Activated CD8-positive, alpha-beta memory T cell treated with anti-CD3 and anti-CD28 coated beads, Interleukin-2, amount 10 ng/mL, durations not matched to agents 7 days and 5 days (primary cell): Measurements from ENCODE around the gene HIGD1C. TPM values are rescaled to one million over a fixed set of nuclear protein-coding genes. Genes with fewer than 3 reads are reported as not detected.
"Not testable (repeated sequence)": the region's sequence is repeated elsewhere in the genome, so short reads cannot be mapped to it uniquely, and the experiment has no call there.

ENCODE experiments used
- ATAC-seq: fragments of 150-1000 bp; cut with Tn5 transposase; one replicate; pipeline ENCODE4 v1.10.0; 2021; ENCODE audit warnings: moderate library complexity
- CTCF ChIA-PET: fragments of 350-600 bp; sonication (Branson Sonifier 250); formaldehyde crosslinking; loops from one replicate; lab custom pipeline; 2021; ENCODE audit warnings: antibody characterized with exemption; lab: Charles Lee
- DNase-seq: peaks from one replicate; pipeline ENCODE4 v3.0.0-alpha.2; 2020
- H3K27ac Mint-ChIP-seq: one replicate; pipeline ENCODE4 v1.8.0; 2021; ENCODE audit warnings: mild to moderate bottlenecking, mixed read lengths
- H3K27me3 Mint-ChIP-seq: one replicate; pipeline ENCODE4 v1.8.0; 2021; ENCODE audit warnings: mixed read lengths
- H3K36me3 Mint-ChIP-seq: one replicate; pipeline ENCODE4 v1.8.0; 2021; ENCODE audit warnings: mild to moderate bottlenecking, mixed read lengths
- H3K4me1 Mint-ChIP-seq: one replicate; pipeline ENCODE4 v1.8.0; 2021; ENCODE audit warnings: mixed read lengths
- H3K4me3 Mint-ChIP-seq: one replicate; pipeline ENCODE4 v1.8.0; 2021; ENCODE audit warnings: mild to moderate bottlenecking, moderate library complexity, mixed read lengths
- H3K9me3 Mint-ChIP-seq: one replicate; pipeline ENCODE4 v1.8.0; 2022; ENCODE audit warnings: low read depth, mixed read lengths
- total RNA-seq, 2 experiments: library from RNA; stranded (reverse); gene quantifications; one replicate each; pipeline ENCODE4 v1.2.3, GENCODE V29; 2021

Gene HIGD1C
- not detected for total RNA-seq

DNA sequence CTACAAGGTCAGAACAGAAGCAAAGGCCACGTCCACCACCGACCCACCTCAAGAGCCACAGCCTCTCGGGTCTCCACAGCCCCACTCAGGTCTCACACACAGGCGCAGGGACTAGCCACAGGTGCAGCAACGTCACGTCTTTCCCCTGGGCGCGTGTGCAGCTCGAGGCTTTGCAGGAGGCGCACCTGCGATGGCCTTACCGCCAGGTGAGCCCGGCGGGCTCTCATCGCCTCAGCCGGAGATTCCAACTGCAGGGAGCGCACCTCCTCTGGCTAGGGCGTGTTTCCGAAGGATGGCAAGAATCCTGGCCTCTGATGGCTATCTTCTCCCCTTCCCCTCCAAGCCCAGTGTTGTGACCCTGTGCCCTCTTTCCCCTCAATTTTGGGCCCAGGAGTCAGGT lies at the start of gene HIGD1C:
Gene HIGD1C (plus strand): TSS at position 35 of the 400 bp plus-strand sequence. CDS start 1,455 bp downstream, outside the sequence.
- CTCF ChIA-PET, result no interaction called here
- no peaks in the 10 kb centered on the region for H3K4me1 Mint-ChIP-seq
- H3K27ac Mint-ChIP-seq, result no peak within 1 kb of the TSS
- H3K36me3 Mint-ChIP-seq, result no peaks in the 10 kb centered on the region
- DNase-seq (no peak), ATAC-seq (no peak)
- H3K4me3 Mint-ChIP-seq, result no peak within 1 kb of the TSS
- H3K27me3 Mint-ChIP-seq, result no peaks in the 10 kb centered on the region
- H3K9me3 Mint-ChIP-seq, result no peaks in the 10 kb centered on the region

DNA sequence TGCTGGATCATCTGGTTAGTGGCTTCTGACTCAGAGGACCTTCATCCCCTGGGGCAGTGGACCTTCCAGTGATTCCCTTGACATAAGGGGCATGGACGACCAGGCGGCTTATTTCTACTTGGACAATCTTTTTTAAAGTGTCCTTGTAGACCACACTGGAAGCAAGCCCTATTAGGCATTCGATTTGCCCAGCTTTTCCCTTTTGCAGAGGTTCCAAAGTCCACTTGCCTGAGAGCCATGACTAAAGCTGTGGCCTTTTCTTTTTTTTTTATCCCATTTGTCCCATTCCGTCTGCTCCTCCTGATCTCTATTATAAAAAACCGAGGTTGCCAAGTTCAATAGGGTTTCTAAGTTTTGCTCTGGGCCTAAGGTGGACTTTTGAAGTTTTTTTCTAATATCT lies 43.9 kb upstream of the HIGD1C start:
- ATAC-seq, H3K27me3 Mint-ChIP-seq, H3K27ac Mint-ChIP-seq, H3K4me1 Mint-ChIP-seq, DNase-seq, H3K4me3 Mint-ChIP-seq, H3K36me3 Mint-ChIP-seq, CTCF ChIA-PET: not testable (repeated sequence)
- peaks cover 10% of the 10 kb centered on the region for H3K9me3 Mint-ChIP-seq

DNA sequence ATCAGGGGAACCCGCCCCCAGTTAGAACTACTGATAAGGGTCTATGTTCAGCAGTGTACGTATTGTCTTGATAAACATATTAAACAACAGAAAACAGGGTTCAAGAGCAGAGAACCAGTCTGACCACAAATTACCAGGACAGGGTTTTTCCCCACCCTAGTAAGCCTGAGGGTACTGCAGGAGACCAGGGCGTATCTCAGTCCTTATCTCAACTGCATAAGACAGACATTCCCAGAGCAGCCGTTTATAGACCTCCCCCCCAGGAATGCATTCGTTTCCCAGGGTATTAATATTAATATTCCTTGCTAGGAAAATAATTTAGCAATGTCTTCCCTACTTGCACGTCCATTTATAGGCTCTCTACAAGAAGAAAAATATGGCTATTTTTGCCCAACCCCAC lies 40.0 kb upstream of the HIGD1C start:
- DNase-seq, result peak; percentile 21
- peaks cover 23% of the 10 kb centered on the region for H3K9me3 Mint-ChIP-seq
- CTCF ChIA-PET, result not testable (repeated sequence)

DNA sequence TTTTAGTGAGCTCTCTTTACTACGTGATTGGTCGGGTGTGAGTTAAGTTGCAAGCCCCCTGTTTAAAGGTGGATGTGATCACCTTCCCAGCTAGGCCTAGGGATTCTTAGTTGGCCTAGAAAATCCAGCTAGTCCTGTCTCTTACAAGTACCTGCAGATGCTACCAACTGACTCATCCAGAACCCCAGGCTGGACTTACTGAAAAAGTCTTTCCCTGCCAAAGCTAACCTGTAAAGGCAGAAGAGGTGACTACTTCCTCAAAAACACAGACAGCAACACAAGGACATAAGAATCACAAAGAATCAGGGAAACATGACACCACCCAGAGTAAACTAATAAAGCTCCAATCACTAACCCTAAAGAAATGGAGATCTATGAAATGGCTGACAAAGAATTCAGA lies 39.1 kb upstream of the HIGD1C start:
- H3K4me1 Mint-ChIP-seq, result peaks cover under 1% of the 10 kb centered on the region
- no peaks in the 10 kb centered on the region for H3K27me3 Mint-ChIP-seq
- peaks cover 17% of the 10 kb centered on the region for H3K36me3 Mint-ChIP-seq

More for the DNA sequence above, 40.0 kb upstream of the HIGD1C start:
- peaks cover 13% of the 10 kb centered on the region for H3K36me3 Mint-ChIP-seq
- H3K4me3 Mint-ChIP-seq, H3K27ac Mint-ChIP-seq, H3K27me3 Mint-ChIP-seq, H3K4me1 Mint-ChIP-seq, ATAC-seq: not testable (repeated sequence)

DNA sequence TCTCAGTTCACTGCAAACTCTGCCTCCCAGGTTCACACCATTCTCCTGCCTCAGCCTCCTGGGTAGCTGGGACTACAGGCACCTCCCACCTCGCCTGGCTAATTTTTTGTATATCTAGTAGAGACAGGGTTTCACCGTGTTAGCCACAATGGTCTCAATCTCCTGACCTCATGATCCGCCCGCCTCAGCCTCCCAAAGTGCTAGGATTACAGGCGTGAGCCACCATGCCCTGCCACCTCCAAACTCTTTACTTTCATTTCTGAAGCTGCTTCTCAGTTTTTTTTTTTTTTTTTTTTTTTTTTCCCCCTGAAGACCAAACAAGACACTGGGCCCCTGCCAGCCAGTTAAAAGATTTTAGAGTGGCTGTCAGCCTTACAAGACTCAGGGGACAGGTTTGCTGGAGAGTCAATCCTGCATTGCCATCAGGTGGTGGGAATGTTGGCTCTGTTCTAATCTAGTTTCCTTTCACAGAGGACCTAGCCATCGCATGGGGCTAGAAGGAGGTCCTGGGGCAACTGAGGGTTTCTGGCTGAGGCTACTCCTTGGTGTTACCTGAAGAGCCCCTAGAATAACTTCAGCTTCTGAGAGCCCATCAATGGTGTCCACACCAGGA lies 37.4 kb upstream of the HIGD1C start:
- no peak overlapping the region for H3K4me3 Mint-ChIP-seq
- peaks cover 21% of the 10 kb centered on the region for H3K36me3 Mint-ChIP-seq
- ATAC-seq, result no peak
- peaks cover 23% of the 10 kb centered on the region for H3K9me3 Mint-ChIP-seq
- H3K4me1 Mint-ChIP-seq, result peaks cover 12% of the 10 kb centered on the region
- H3K27me3 Mint-ChIP-seq, result no peaks in the 10 kb centered on the region
- no peak overlapping the region for H3K27ac Mint-ChIP-seq
- no peak for DNase-seq
- CTCF ChIA-PET, result interaction anchor here (1.2 kb wide), 1 partner anchor 9 kb away, joined by 5 read pairs; no protein-coding TSS in a partner anchor

More for the DNA sequence above, 39.1 kb upstream of the HIGD1C start:
- Mint-ChIP-seq H3K9me3 (peaks cover 23% of the 10 kb centered on the region), H3K27ac (no peak overlapping the region), H3K4me3 (no peak overlapping the region)
- no peak for ATAC-seq
- no peak for DNase-seq
- CTCF ChIA-PET, result interaction anchor here (0.9 kb wide), 2 partner anchors 13 to 18 kb away, joined by 3 to 5 read pairs; no protein-coding TSS in a partner anchor

DNA sequence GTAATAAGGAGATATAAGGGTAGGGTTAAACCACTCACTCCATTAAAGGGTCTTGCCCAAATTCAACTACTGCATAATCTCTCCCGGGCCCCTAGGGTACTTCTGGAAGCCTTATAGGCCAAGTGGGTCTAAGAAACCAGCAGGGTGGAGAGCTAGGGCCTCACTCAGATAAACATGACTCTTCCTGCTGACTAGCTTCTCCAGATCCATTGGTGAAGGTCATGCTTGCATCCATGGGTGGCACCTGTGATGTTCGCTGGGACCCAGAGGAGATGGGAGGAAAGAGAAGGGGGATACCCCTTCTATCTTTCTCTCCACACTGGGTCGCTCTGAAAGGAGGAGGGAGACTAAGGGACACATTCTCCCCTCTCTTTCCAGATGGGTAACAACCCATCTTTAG lies 36.1 kb upstream of the HIGD1C start:
- CTCF ChIA-PET, result no interaction called here
- ATAC-seq, result no peak
- Mint-ChIP-seq H3K4me3 (no peak overlapping the region), H3K27ac (no peak overlapping the region), H3K9me3 (peaks cover 21% of the 10 kb centered on the region), H3K27me3 (no peaks in the 10 kb centered on the region), H3K4me1 (peaks cover 12% of the 10 kb centered on the region), H3K36me3 (peaks cover 21% of the 10 kb centered on the region)
- no peak for DNase-seq

DNA sequence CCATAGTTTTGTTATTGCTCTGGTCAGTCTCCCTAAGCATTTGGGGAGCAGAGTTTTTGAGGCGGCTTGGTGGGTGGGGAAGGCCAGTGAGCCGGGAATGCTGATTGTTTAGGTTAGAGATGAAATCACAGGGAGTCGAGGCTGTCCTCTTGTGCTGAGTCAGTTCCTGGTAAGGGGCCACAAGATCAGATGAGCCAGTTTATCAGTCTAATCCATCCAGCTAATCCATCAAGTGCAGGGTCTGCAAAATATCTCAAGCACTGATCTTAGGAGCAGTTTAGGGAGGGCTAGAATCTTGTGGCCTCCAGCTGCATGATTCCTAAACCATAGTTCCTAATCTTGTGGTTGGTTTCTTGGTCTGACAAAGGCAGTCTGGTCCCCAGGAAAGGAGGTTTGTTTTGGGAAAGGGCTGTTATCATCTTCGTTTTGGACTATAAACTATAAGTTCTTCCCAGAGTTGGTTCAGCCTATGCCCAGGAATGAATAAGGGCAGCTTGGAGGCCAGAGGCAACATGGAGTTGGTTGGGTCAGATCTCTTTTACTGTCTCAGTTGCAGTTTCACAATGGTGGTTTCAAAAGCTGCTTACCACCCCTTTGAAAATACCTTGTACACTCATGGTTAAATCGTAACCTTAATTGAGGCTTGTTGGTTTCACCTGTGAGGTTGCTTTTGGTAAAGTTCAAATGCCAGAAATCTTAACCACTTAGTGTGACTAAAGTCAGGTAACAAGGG lies 33.6 kb upstream of the HIGD1C start:
- Mint-ChIP-seq H3K27ac (no peak overlapping the region), H3K36me3 (peaks cover 17% of the 10 kb centered on the region), H3K4me3 (no peak overlapping the region), H3K27me3 (no peaks in the 10 kb centered on the region), H3K4me1 (peaks cover 23% of the 10 kb centered on the region), H3K9me3 (peaks cover 10% of the 10 kb centered on the region)
- ATAC-seq (no peak), DNase-seq (no peak)
- CTCF ChIA-PET, result no interaction called here

DNA sequence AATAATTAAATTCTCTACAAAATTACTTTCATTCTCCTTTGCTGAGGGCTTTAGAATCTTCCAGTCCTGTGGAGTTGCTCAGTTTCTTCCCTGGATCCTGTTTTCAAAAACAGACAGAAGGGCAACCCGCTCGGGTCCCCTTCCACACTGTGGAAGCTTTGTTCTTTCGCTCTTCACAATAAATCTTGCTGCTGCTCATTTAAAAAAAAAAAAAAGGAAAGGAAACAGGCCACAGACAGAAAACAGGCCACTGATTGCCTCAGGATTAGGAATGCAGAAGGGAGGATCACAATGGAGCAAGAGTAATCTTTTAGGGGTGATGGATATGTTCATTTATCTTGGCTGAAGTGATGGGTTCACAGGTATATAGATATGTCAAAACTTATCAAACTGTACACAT lies 29.5 kb upstream of the HIGD1C start:
- ATAC-seq, result no peak
- CTCF ChIA-PET, result interaction anchor here (1.1 to 1.7 kb wide), 2 partner anchors 8 to 97 kb away, joined by 3 to 5 read pairs; no protein-coding TSS in a partner anchor
- peaks cover 9% of the 10 kb centered on the region for H3K36me3 Mint-ChIP-seq
- H3K27me3 Mint-ChIP-seq, result no peaks in the 10 kb centered on the region
- H3K27ac Mint-ChIP-seq, result no peak overlapping the region
- H3K4me3 Mint-ChIP-seq, result no peak overlapping the region
- H3K4me1 Mint-ChIP-seq, result peaks cover 48% of the 10 kb centered on the region
- no peaks in the 10 kb centered on the region for H3K9me3 Mint-ChIP-seq
- no peak for DNase-seq

DNA sequence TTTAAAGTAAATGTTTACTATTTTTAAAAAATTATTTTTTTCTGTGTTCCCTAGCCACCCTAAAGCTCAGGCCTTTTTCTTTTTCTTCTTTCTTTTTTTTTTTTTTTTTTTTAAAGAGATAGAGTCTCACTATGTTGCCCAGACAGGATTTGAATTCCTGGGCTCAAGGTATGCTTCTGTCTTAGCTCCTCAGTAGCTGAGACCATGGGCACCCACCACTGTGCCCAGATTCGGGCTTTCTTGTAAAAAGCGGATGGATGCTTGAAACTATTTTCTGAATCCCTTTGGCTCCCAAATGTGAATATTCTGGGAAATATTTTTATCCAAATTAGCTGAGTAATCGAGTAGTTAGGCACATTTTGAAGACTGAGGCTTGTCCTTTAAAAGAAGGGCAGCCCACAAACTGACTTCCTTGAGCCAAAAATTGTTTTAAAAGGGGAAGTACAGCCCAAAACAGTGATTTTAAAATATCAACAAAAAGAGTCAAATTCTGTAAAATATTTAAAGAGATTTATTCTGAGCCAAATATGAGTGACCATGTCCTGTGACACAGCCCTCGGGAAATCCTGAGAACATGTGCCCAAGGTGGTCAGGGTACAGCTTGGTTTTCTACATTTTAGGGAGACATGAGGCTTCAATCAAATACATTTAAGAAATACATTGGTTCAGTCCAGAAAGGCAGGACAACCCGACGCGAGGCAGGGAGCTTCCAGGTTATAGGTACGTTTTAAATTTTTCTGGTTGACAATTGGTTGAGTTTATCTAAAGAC lies 28.8 kb upstream of the HIGD1C start:
- H3K4me1 Mint-ChIP-seq, result peaks cover 50% of the 10 kb centered on the region
- no peaks in the 10 kb centered on the region for H3K9me3 Mint-ChIP-seq
- ATAC-seq (no peak), DNase-seq (peak; percentile 27)
- CTCF ChIA-PET, result interaction anchor here (0.9 to 1.7 kb wide), 4 partner anchors 9 to 105 kb away, joined by 3 to 5 read pairs (median 3); partner anchors contain the start of gene SLC11A2
- H3K27me3 Mint-ChIP-seq, result no peaks in the 10 kb centered on the region
- H3K36me3 Mint-ChIP-seq, result peaks cover 2% of the 10 kb centered on the region
- peak overlapping the region; percentile 72 for H3K4me3 Mint-ChIP-seq
- peak overlapping the region; percentile 82 for H3K27ac Mint-ChIP-seq

DNA sequence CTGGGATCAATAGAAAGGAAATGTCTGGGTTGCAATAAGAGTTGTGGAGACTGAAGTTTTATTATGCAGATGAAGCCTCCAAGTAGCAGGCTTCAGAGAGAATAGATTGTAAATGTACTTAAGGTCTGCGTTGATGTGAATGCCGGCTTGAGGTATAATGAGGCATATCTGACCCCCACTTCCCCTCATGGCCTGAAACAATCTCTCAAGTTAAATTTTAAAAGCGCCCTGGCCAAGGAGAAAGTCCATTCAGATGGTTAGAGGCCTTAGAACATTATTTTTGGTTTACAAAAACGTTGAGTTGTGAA lies 28.3 kb upstream of the HIGD1C start:
- peaks cover 46% of the 10 kb centered on the region for H3K4me1 Mint-ChIP-seq
- CTCF ChIA-PET, result interaction anchor here (0.9 to 1.7 kb wide), 4 partner anchors 10 to 104 kb away, joined by 3 to 5 read pairs (median 3); partner anchors contain the start of gene SLC11A2
- H3K27me3 Mint-ChIP-seq, result no peaks in the 10 kb centered on the region
- peaks cover 1% of the 10 kb centered on the region for H3K36me3 Mint-ChIP-seq
- DNase-seq, result no peak
- ATAC-seq, result peak; percentile 26
- peak overlapping the region; percentile 72 for H3K4me3 Mint-ChIP-seq
- H3K27ac Mint-ChIP-seq, result peak overlapping the region; percentile 82
- no peaks in the 10 kb centered on the region for H3K9me3 Mint-ChIP-seq

DNA sequence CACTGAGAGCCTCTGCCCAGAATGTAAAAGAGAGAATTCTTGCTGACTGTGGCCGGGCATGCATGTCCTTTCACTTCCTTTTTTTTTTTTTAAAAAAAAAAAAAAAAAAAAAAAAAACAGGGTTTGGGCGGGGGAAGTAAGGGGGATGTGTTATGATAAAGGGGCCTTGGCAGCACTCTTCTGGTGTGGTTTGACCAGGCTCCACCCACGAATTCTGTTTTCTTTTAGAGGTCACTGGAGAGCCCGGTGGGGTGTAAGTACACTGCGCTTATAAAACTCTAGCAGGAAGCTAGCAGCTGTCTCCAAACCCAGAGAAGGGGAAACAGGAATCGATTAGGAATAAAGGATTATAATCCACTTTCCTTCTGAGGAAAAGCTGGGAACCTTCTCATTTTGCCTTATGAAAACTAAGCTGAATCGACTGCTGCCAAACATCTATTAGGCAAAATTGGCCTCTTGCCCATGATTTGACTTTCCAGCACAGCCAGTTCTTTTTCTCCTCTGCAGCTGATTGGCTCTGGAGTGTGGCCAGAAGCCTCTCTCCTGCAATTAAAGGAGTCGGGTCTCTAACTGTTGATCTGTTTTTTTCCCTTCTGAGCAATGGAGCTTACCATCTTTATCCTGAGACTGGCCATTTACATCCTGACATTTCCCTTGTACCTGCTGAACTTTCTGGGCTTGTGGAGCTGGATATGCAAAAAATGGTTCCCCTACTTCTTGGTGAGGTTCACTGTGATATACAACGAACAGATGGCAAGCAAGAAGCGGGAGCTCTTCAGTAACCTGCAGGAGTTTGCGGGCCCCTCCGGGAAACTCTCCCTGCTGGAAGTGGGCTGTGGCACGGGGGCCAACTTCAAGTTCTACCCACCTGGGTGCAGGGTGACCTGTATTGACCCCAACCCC lies 27.7 kb upstream of the HIGD1C start:
- H3K27me3 Mint-ChIP-seq, result no peaks in the 10 kb centered on the region
- peaks cover 44% of the 10 kb centered on the region for H3K4me1 Mint-ChIP-seq
- ATAC-seq (peak; percentile 94), DNase-seq (peak; percentile 81)
- H3K36me3 Mint-ChIP-seq, result peaks cover 1% of the 10 kb centered on the region
- H3K9me3 Mint-ChIP-seq, result no peaks in the 10 kb centered on the region
- CTCF ChIA-PET, result interaction anchor here (1.1 to 1.7 kb wide), 6 partner anchors 10 to 417 kb away, joined by 3 to 7 read pairs (median 5); no protein-coding TSS in a partner anchor
- peak overlapping the region; percentile 82 for H3K27ac Mint-ChIP-seq
- peak overlapping the region; percentile 72 for H3K4me3 Mint-ChIP-seq

DNA sequence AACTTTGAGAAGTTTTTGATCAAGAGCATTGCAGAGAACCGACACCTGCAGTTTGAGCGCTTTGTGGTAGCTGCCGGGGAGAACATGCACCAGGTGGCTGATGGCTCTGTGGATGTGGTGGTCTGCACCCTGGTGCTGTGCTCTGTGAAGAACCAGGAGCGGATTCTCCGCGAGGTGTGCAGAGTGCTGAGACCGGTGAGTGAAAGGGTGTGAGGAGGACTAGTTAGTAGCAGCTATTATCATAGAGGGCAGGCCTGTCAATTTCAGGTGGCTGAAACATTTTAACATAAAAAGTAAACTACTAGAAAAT lies 27.0 kb upstream of the HIGD1C start:
- CTCF ChIA-PET, result interaction anchor here (1.4 to 1.7 kb wide), 4 partner anchors 100 to 416 kb away, joined by 4 to 7 read pairs (median 6); no protein-coding TSS in a partner anchor
- Mint-ChIP-seq H3K9me3 (no peaks in the 10 kb centered on the region), H3K27me3 (no peaks in the 10 kb centered on the region), H3K36me3 (peaks cover 3% of the 10 kb centered on the region), H3K4me1 (peaks cover 44% of the 10 kb centered on the region), H3K4me3 (peak overlapping the region; percentile 72), H3K27ac (peak overlapping the region; percentile 82)
- DNase-seq (peak; percentile 43), ATAC-seq (peak; percentile 28)
